ENCODE measurements around the gene CTXND2. TPM values are rescaled to one million over a fixed set of nuclear protein-coding genes. Genes with fewer than 3 reads are reported as not detected.

CTXND2 gene
- total RNA-seq, 1 donor from 2014 or later: not detected

DNA sequence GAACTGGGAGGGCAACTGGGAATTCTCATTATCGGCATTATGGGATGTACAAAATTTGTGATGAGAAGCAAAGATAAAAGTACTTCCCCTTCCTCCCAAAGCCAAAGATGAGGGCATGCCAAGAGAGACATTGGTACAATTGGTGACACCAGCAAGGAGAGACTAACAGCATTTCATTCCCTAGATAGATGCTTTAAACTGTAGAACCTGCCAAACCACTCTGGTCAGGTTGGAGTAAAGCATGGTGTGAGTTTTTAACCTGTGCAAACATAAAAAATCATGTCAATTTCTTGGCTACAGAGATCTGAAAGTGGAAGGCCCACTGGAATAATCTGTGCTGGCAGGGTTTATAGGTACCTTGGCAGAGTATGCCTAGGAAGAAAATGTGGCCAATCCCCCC, 19.4 kb downstream of the CTXND2 start:
- Mint-ChIP-seq H3K4me3 (ENCODE audit: unreplicated experiment) (no peak overlapping the region), H3K27me3 (ENCODE audit: unreplicated experiment) (peaks cover 3% of the 10 kb centered on the region), H3K4me1 (ENCODE audit: unreplicated experiment) (no peaks in the 10 kb centered on the region), H3K9me3 (ENCODE audit: unreplicated experiment) (no peaks in the 10 kb centered on the region), H3K27ac (ENCODE audit: unreplicated experiment) (no peak overlapping the region), H3K36me3 (ENCODE audit: unreplicated experiment) (no peaks in the 10 kb centered on the region)
- DNase-seq (ENCODE audit: extremely low spot score, unreplicated experiment): no peak
- TF ChIP-seq, protein P1, sequence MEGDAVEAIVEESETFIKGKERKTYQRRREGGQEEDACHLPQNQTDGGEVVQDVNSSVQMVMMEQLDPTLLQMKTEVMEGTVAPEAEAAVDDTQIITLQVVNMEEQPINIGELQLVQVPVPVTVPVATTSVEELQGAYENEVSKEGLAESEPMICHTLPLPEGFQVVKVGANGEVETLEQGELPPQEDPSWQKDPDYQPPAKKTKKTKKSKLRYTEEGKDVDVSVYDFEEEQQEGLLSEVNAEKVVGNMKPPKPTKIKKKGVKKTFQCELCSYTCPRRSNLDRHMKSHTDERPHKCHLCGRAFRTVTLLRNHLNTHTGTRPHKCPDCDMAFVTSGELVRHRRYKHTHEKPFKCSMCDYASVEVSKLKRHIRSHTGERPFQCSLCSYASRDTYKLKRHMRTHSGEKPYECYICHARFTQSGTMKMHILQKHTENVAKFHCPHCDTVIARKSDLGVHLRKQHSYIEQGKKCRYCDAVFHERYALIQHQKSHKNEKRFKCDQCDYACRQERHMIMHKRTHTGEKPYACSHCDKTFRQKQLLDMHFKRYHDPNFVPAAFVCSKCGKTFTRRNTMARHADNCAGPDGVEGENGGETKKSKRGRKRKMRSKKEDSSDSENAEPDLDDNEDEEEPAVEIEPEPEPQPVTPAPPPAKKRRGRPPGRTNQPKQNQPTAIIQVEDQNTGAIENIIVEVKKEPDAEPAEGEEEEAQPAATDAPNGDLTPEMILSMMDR (IDR thresholded peaks at IDR 0.05): no peak

DNA sequence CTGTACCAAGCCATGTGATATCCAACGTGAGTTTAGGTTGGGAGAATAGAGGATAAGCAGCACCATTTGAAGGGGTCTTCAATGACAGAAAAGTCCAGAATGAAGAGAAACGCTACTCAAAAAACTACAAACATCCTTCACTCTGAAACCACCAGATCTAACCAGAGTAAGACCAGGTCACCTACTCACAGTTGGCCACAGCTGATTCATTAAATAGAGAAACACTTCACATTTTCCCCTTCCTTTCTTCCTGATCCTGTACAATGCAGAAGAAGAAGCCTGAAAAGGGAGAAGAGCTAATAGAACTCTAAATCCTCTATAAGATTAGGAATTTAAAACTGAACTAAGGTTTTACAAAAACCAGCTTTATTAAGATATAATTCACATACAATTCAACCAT, 19.9 kb downstream of the CTXND2 start:
- Mint-ChIP-seq H3K27ac (ENCODE audit: unreplicated experiment) (no peak overlapping the region), H3K36me3 (ENCODE audit: unreplicated experiment) (no peaks in the 10 kb centered on the region), H3K4me1 (ENCODE audit: unreplicated experiment) (no peaks in the 10 kb centered on the region), H3K27me3 (ENCODE audit: unreplicated experiment) (peaks cover 3% of the 10 kb centered on the region), H3K4me3 (ENCODE audit: unreplicated experiment) (no peak overlapping the region), H3K9me3 (ENCODE audit: unreplicated experiment) (no peaks in the 10 kb centered on the region)
- no peak for DNase-seq (ENCODE audit: extremely low spot score, unreplicated experiment)
- TF ChIP-seq, protein P1 (IDR thresholded peaks at IDR 0.05): no peak

DNA sequence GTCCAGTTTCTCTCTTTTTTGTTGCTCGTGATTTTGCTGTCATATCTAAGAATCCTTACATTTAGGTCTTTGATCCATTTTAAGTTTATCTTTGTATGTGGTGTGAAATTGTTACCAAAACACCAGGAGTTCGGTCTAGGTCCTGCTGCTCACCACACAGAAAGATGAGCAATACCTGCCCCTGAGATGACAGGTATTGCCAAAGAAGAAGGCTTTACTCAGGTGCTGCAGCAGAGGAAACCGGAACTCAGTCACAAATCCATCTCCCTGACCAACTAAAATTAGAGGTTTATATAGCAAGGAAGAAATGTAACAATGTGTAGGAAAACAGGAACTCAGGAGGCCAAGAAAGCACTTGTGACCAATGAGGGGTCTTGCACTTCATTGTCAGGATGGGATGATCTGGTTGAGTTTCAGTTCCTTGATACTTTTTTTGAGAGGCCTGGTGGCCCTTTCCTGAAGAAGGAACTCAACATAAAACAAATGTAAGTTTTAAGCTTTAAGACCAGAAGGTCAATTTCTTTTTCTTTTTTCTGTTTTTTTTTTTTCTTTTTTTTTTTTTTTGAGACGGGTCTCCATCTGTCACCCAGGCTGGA, 22.7 kb downstream of the CTXND2 start:
- no peak for DNase-seq (ENCODE audit: extremely low spot score, unreplicated experiment)
- Mint-ChIP-seq H3K9me3 (ENCODE audit: unreplicated experiment) (no peaks in the 10 kb centered on the region), H3K4me1 (ENCODE audit: unreplicated experiment) (no peaks in the 10 kb centered on the region), H3K4me3 (ENCODE audit: unreplicated experiment) (no peak overlapping the region), H3K36me3 (ENCODE audit: unreplicated experiment) (no peaks in the 10 kb centered on the region), H3K27me3 (ENCODE audit: unreplicated experiment) (peaks cover 3% of the 10 kb centered on the region), H3K27ac (ENCODE audit: unreplicated experiment) (no peak overlapping the region)
- TF ChIP-seq, protein P1 (IDR thresholded peaks at IDR 0.05): no peak

DNA sequence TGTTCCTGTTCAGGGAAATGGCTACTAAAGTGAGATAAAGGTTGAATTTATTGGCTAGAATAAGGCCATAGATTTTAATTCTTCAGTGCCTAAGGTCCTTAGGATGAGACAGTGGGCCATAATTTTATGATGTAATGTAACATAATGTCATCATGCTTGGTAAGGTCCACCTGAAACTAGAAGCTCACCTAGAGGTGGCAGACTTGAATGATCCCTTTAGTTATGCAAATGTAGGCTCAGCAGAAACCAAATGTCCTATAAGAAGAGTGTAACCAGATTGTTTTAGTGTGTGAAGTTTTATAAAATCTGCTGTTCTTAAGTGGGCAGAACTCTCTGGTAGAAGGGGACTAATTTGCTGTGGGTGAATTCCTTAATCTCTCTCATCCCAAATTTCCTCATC, 25.7 kb downstream of the CTXND2 start:
- H3K36me3 Mint-ChIP-seq (ENCODE audit: unreplicated experiment): no peaks in the 10 kb centered on the region
- no peaks in the 10 kb centered on the region for H3K9me3 Mint-ChIP-seq (ENCODE audit: unreplicated experiment)
- DNase-seq (ENCODE audit: extremely low spot score, unreplicated experiment): no peak
- TF ChIP-seq, protein P1 (IDR thresholded peaks at IDR 0.05): no peak
- peaks cover 3% of the 10 kb centered on the region for H3K27me3 Mint-ChIP-seq (ENCODE audit: unreplicated experiment)
- H3K4me3 Mint-ChIP-seq (ENCODE audit: unreplicated experiment): no peak overlapping the region
- H3K4me1 Mint-ChIP-seq (ENCODE audit: unreplicated experiment): no peaks in the 10 kb centered on the region
- no peak overlapping the region for H3K27ac Mint-ChIP-seq (ENCODE audit: unreplicated experiment)

DNA sequence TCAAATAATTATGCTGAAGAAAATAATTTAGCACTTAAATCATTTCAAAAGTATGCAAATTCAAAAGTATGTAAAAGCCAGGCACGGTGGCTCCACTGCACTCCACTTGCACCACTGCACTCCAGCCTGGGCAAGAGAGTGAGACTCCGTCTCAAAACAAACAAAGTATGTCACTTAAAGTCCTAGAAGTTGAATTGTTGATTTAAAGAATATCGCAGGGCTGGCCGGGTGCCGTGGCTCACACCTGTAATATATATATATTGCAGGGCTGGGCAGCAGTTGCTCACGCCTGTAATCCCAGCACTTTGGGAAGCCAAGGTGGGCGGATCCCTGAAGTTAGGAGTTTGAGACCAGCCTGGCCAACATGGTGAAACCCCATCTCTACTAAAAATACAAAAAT, 30.5 kb downstream of the CTXND2 start:
- TF ChIP-seq, protein P1 (IDR thresholded peaks at IDR 0.05): no peak
- H3K4me3 Mint-ChIP-seq (ENCODE audit: unreplicated experiment): no peak overlapping the region
- H3K27me3 Mint-ChIP-seq (ENCODE audit: unreplicated experiment): no peaks in the 10 kb centered on the region
- no peaks in the 10 kb centered on the region for H3K36me3 Mint-ChIP-seq (ENCODE audit: unreplicated experiment)
- no peaks in the 10 kb centered on the region for H3K4me1 Mint-ChIP-seq (ENCODE audit: unreplicated experiment)
- DNase-seq (ENCODE audit: extremely low spot score, unreplicated experiment): no peak
- H3K27ac Mint-ChIP-seq (ENCODE audit: unreplicated experiment): no peak overlapping the region
- no peaks in the 10 kb centered on the region for H3K9me3 Mint-ChIP-seq (ENCODE audit: unreplicated experiment)
